ENCODE measurements around the gene IMPDH2.

IMPDH2 gene

GRCh38 chr3:49017229-49017970, 11.8 kb downstream of the IMPDH2 start:
- no peak for TF ChIP-seq CTCF (conservative IDR thresholded peaks at IDR 0.05)
- H3K27ac ChIP-seq, result peak overlapping the region; percentile 99

GRCh38 chr3:49016414-49017228, 12.6 kb downstream of the IMPDH2 start:
- H3K27ac ChIP-seq, result peak overlapping the region; percentile 99
- no peak for TF ChIP-seq CTCF (conservative IDR thresholded peaks at IDR 0.05)

- no peak for TF ChIP-seq CTCF (conservative IDR thresholded peaks at IDR 0.05)
Observed at GRCh38 chr3:49015765-49016164, 13.4 kb downstream of the IMPDH2 start.

GRCh38 chr3:49015072-49015471, 14.1 kb downstream of the IMPDH2 start:
- H3K27ac ChIP-seq, result no peak overlapping the region
- TF ChIP-seq CTCF (conservative IDR thresholded peaks at IDR 0.05), result no peak

More at GRCh38 chr3:49015765-49016164, 13.4 kb downstream of the IMPDH2 start:
- H3K27ac ChIP-seq, result peak overlapping the region; percentile 99

- H3K27ac ChIP-seq, result no peak overlapping the region
- peak; percentile 83 for TF ChIP-seq CTCF (conservative IDR thresholded peaks at IDR 0.05)
Observed at GRCh38 chr3:49013738-49014660, 15.2 kb downstream of the IMPDH2 start.

- H3K27ac ChIP-seq, result 0 out of 2 replicates have a peak overlapping the region, but pooled peaks have one; percentile 32
- TF ChIP-seq CTCF (conservative IDR thresholded peaks at IDR 0.05), result no peak
Observed at GRCh38 chr3:49013113-49013737, 16.0 kb downstream of the IMPDH2 start.
